ENCODE results near the gene MICAL2. TPM values are rescaled to one million over a fixed set of nuclear protein-coding genes. Genes with fewer than 3 reads are reported as not detected.

MICAL2 gene
- total RNA-seq, 1 experiment from 2014 or later = 62.9 TPM

DNA sequence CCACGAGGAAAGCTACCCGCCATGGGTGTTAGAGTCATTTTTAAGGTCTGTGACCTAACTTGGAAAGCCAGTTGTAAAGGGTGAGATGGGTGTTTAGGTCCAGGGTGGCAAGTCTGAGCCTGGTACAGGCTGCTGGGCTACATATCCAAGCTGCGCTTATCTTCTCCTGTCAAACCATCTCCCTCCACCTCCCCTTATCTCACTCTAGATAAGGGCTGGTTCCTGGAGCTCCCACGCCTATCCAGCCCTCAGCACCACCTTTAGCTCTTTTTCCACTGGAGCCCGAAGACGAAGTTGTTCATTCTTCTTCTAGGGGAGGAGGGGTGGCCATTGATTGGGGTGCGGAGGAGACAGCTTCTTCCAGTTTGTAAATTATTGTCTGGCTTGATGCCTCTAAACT, 48.5 kb downstream of the MICAL2 start:
- Histone ChIP-seq H3K4me2 (ENCODE audit: low read length) (no peak overlapping the region), H3K79me2 (ENCODE audit: low read length) (peaks cover 26% of the 10 kb centered on the region), H3K9me2 (replicated peaks; ENCODE audit: low read length) (no peaks in the 10 kb centered on the region), H4K20me1 (ENCODE audit: low read length) (no peaks in the 10 kb centered on the region), H3F3A (ENCODE audit: low read length, unreplicated experiment) (no peaks in the 10 kb centered on the region), H3K4me1 (ENCODE audit: insufficient read depth, low read length) (peaks cover 37% of the 10 kb centered on the region), H2AFZ (ENCODE audit: low read length) (no peak overlapping the region), H3K9ac (ENCODE audit: low read length) (no peak overlapping the region), H3K27me3 (ENCODE audit: low read length) (no peaks in the 10 kb centered on the region), H3K4me3 (ENCODE audit: low read length) (no peak overlapping the region), H3K9me3 (ENCODE audit: low read length) (no peaks in the 10 kb centered on the region), H3K36me3 (ENCODE audit: low read depth, low read length) (peaks cover 19% of the 10 kb centered on the region; the same call in 1 of the 2 replicates), H3K27ac (ENCODE audit: low read length) (no peak overlapping the region; the same call in 1 of the 2 replicates)
- BruUV-seq (replicated peaks) = no TSS peak
- intact Hi-C loops (cut with micrococcal nuclease) = loop anchor here (1.0 to 5.0 kb wide), 2 partner anchors 77 to 112 kb away; no protein-coding TSS in a partner anchor
- CTCF ChIA-PET = no interaction called here
- POLR2A ChIA-PET (ENCODE audit: unreplicated experiment) = no interaction called here
- ATAC-seq (no peak), DNase-seq (no peak)
- no peak for TF ChIP-seq EZH2 (IDR thresholded peaks at IDR 0.05; ENCODE audit: low read length, unreplicated experiment)
- TF ChIP-seq, protein P1, sequence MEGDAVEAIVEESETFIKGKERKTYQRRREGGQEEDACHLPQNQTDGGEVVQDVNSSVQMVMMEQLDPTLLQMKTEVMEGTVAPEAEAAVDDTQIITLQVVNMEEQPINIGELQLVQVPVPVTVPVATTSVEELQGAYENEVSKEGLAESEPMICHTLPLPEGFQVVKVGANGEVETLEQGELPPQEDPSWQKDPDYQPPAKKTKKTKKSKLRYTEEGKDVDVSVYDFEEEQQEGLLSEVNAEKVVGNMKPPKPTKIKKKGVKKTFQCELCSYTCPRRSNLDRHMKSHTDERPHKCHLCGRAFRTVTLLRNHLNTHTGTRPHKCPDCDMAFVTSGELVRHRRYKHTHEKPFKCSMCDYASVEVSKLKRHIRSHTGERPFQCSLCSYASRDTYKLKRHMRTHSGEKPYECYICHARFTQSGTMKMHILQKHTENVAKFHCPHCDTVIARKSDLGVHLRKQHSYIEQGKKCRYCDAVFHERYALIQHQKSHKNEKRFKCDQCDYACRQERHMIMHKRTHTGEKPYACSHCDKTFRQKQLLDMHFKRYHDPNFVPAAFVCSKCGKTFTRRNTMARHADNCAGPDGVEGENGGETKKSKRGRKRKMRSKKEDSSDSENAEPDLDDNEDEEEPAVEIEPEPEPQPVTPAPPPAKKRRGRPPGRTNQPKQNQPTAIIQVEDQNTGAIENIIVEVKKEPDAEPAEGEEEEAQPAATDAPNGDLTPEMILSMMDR (conservative IDR thresholded peaks at IDR 0.05; ENCODE audit: low read depth, low read length) = no peak
- no peak for TF ChIP-seq EZH2phosphoT487 (IDR thresholded peaks at IDR 0.05; ENCODE audit: borderline replicate concordance, low read length)

DNA sequence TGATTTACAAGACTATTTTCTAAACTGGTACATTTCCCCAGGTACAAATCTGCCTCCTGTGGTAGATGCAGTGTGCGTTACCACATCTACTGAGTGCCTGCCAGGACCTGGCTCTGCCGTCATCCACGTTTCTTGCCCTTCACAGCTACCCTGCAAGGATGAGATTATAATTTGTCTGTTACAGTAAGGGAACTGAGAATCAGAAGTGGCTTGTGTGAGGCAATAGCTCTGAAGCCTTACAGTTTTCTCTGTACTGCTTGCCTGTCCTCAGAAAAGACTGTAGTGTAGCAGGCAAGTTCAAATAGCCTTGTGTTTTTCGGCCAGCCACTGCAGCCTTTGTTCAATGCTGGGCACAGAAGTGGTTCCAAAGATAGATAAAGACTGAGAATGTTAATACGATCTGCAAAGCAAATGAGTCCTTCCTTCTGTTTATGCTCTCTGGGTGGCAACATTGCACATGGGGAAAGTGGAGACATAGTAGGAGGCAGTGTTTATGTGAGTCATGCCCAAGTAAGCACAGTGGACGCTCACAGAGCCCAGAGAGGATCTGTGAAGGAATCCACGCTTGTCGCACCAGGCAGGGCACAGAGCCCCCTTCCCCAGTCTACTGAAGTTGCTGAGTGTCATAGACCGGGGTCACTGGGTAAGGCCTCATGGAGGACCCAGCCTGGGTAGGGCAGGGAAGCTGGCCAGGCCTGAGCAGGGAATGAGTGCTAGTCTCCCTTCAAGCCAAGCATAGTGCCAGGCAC, 49.1 kb downstream of the MICAL2 start:
- Histone ChIP-seq H3K4me1 (ENCODE audit: insufficient read depth, low read length) (peaks cover 43% of the 10 kb centered on the region), H3K9me3 (ENCODE audit: low read length) (no peaks in the 10 kb centered on the region), H3F3A (ENCODE audit: low read length, unreplicated experiment) (peaks cover 1% of the 10 kb centered on the region), H2AFZ (ENCODE audit: low read length) (no peak overlapping the region), H3K4me2 (ENCODE audit: low read length) (peak overlapping the region; percentile 14; the same call in 1 of the 2 replicates), H3K4me3 (ENCODE audit: low read length) (no peak overlapping the region), H3K36me3 (ENCODE audit: low read depth, low read length) (peaks cover 14% of the 10 kb centered on the region; the same call in 1 of the 2 replicates), H3K9me2 (replicated peaks; ENCODE audit: low read length) (no peaks in the 10 kb centered on the region), H4K20me1 (ENCODE audit: low read length) (no peaks in the 10 kb centered on the region), H3K27me3 (ENCODE audit: low read length) (no peaks in the 10 kb centered on the region), H3K9ac (ENCODE audit: low read length) (no peak overlapping the region), H3K27ac (ENCODE audit: low read length) (peak overlapping the region; percentile 48), H3K79me2 (ENCODE audit: low read length) (peaks cover 26% of the 10 kb centered on the region)
- intact Hi-C loops (cut with micrococcal nuclease) = loop anchor here (1.0 to 5.0 kb wide), 4 partner anchors 47 to 112 kb away; partner anchors contain the start of gene MICAL2
- ATAC-seq = peak; percentile 69
- CTCF ChIA-PET = no interaction called here
- no TSS peak for BruUV-seq (replicated peaks)
- TF ChIP-seq EZH2phosphoT487 (IDR thresholded peaks at IDR 0.05; ENCODE audit: borderline replicate concordance, low read length) (no peak), EZH2 (IDR thresholded peaks at IDR 0.05; ENCODE audit: low read length, unreplicated experiment) (no peak)
- TF ChIP-seq, protein P1 (conservative IDR thresholded peaks at IDR 0.05; ENCODE audit: low read depth, low read length) = peak; percentile 32; the same call in 1 of the 2 replicates
- DNase-seq = peak; percentile 69
- POLR2A ChIA-PET (ENCODE audit: unreplicated experiment) = no interaction called here

DNA sequence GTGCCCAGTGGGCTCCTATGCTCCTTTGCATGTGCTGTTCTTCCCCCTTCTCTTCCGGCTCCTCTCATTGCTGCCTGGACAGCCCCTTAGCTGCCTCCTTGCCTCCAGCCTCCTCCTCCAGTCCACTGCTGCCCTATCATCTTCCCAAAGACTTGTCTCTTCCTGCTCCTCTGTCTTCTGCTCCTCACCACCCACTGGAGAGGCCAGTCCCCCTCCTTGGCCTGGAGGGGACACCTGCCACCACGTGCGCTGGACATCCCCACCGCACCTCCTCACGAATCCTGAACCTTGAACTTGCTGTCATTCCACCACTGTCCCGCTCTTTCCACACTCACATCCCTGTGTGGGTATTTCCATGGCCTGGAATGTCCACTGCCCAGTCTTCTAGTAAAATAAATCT, 49.8 kb downstream of the MICAL2 start:
- no peak overlapping the region for H3K9ac ChIP-seq (ENCODE audit: low read length)

More for the DNA sequence above, 49.8 kb downstream of the MICAL2 start:
- Histone ChIP-seq H3K9me3 (ENCODE audit: low read length) (no peaks in the 10 kb centered on the region), H4K20me1 (ENCODE audit: low read length) (no peaks in the 10 kb centered on the region), H3K4me3 (ENCODE audit: low read length) (no peak overlapping the region), H3F3A (ENCODE audit: low read length, unreplicated experiment) (peaks cover 3% of the 10 kb centered on the region), H3K27me3 (ENCODE audit: low read length) (no peaks in the 10 kb centered on the region), H3K36me3 (ENCODE audit: low read depth, low read length) (peaks cover 16% of the 10 kb centered on the region; the same call in 1 of the 2 replicates), H3K79me2 (ENCODE audit: low read length) (peaks cover 27% of the 10 kb centered on the region), H3K4me2 (ENCODE audit: low read length) (no peak overlapping the region), H2AFZ (ENCODE audit: low read length) (no peak overlapping the region), H3K4me1 (ENCODE audit: insufficient read depth, low read length) (peaks cover 49% of the 10 kb centered on the region), H3K27ac (ENCODE audit: low read length) (peak overlapping the region; percentile 48), H3K9me2 (replicated peaks; ENCODE audit: low read length) (no peaks in the 10 kb centered on the region)
- intact Hi-C loops (cut with micrococcal nuclease) = loop anchor here (5.0 kb wide), 2 partner anchors 48 to 73 kb away; partner anchors contain the start of gene MICAL2
- POLR2A ChIA-PET (ENCODE audit: unreplicated experiment) = no interaction called here
- CTCF ChIA-PET = no interaction called here
- TF ChIP-seq, protein P1 (conservative IDR thresholded peaks at IDR 0.05; ENCODE audit: low read depth, low read length) = no peak
- TF ChIP-seq EZH2 (IDR thresholded peaks at IDR 0.05; ENCODE audit: low read length, unreplicated experiment) (no peak), EZH2phosphoT487 (IDR thresholded peaks at IDR 0.05; ENCODE audit: borderline replicate concordance, low read length) (no peak)
- no TSS peak for BruUV-seq (replicated peaks)
- DNase-seq (no peak), ATAC-seq (no peak)

Measured in PC-3 (cell line).